ENCODE measurements around the gene PRPF18.

Gene PRPF18

GRCh38 chr10:13671904-13672303 is 85.1 kb downstream of the PRPF18 start:
- no peak for DNase-seq

GRCh38 chr10:13672548-13672947 is 85.8 kb downstream of the PRPF18 start:
- no peak for DNase-seq

GRCh38 chr10:13673156-13673555 is 86.4 kb downstream of the PRPF18 start:
- DNase-seq: no peak

GRCh38 chr10:13674645-13675588 is 88.2 kb downstream of the PRPF18 start:
- DNase-seq: no peak

GRCh38 chr10:13678101-13678843 is 91.5 kb downstream of the PRPF18 start:
- DNase-seq: no peak

Measured in GOT3 (cell line).